GM12878 (cell line): Measurements from ENCODE around the gene PTPMT1. TPM values are rescaled to one million over a fixed set of nuclear protein-coding genes. Genes with fewer than 3 reads are reported as not detected.

ENCODE experiments used
- ATAC-seq: fragments of 200-7000 bp; cut with Tn5 transposase; 3 replicates; pipeline ENCODE4 v1.9.1; 2020; ENCODE audit warnings: mild to moderate bottlenecking, moderate library complexity
- BruUV-seq: library from RNA; stranded (reverse); fragments of 400-500 nt; replicated peaks from 2 replicates; lab custom pipeline; 2021; lab: Mats Ljungman, UMichigan
- CTCF ChIA-PET: fragments of 300-600 bp; sonication (Branson Sonifier 250); formaldehyde crosslinking; extraction: SDS; loops from one replicate; lab custom pipeline; 2021; ENCODE audit warnings: inconsistent platforms; lab: Yijun Ruan, JAX
- POLR2A ChIA-PET: fragments of 350-600 bp; formaldehyde crosslinking; extraction: SDS; loops from one replicate; lab custom pipeline; 2021; ENCODE audit warnings: inconsistent platforms; lab: Charles Lee
- RAD21 ChIA-PET: fragments of 300-600 bp; sonication (Branson Sonifier 250); formaldehyde crosslinking; loops from one replicate; lab custom pipeline; 2023; ENCODE audit warnings: antibody characterized with exemption; ENCODE audit not compliant: unreplicated experiment; lab: Charles Lee
- SMC1A ChIA-PET: fragments of 300-600 bp; sonication (Branson Sonifier 250); formaldehyde crosslinking; loops from one replicate; lab custom pipeline; 2023; ENCODE audit not compliant: unreplicated experiment, uncharacterized antibody; lab: Charles Lee
- DNase-seq: peaks from one replicate; pipeline ENCODE4 v3.0.0-alpha.2; 2011; ENCODE audit warnings: low read depth, low spot score
- FAIRE-seq: peaks from 3 replicates; lab custom pipeline; 2011; peaks lifted over from hg19 to GRCh38; lab: Jason Lieb, UNC
- H2AFZ ChIP-seq: 2 replicates; pipeline ENCODE4 v1.6.0; 2011; ENCODE audit warnings: low read depth, low read length, control low read depth; ENCODE audit not compliant: control insufficient read depth
- H3K27ac ChIP-seq: 2 replicates; pipeline ENCODE4 v1.5.1; 2011; ENCODE audit warnings: control low read depth; ENCODE audit not compliant: control insufficient read depth, insufficient read depth
- H3K27me3 ChIP-seq, 2 experiments: replicated peaks in 1 of 2; 2 replicates each; pipeline versions ENCODE4 v1.6.0 to v1.6.1; 2011; ENCODE audit warnings: low read length in 1 of 2; ENCODE audit not compliant: control insufficient read depth in 2 of 2, insufficient read depth in 2 of 2
- H3K36me3 ChIP-seq, 2 experiments: 2 replicates each; pipeline ENCODE4 v1.5.1; 2011; ENCODE audit warnings: low read length in 1 of 2; ENCODE audit not compliant: control insufficient read depth in 2 of 2, insufficient read depth in 2 of 2
- H3K4me1 ChIP-seq: 2 replicates; pipeline ENCODE4 v1.6.1; 2011; ENCODE audit warnings: mild to moderate bottlenecking, low read length, moderate library complexity, mixed read lengths; ENCODE audit not compliant: control insufficient read depth, insufficient read depth
- H3K4me2 ChIP-seq: 2 replicates; pipeline ENCODE4 v1.6.0; 2011; ENCODE audit warnings: control low read depth; ENCODE audit not compliant: control insufficient read depth, insufficient read depth
- H3K4me3 ChIP-seq: fragments of 200-600 bp; sonication (generic); 2 replicates; pipeline ENCODE4 v1.5.1; 2016
- H3K79me2 ChIP-seq: 2 replicates; pipeline ENCODE4 v1.6.0; 2011; ENCODE audit warnings: low read length; ENCODE audit not compliant: control insufficient read depth, insufficient read depth
- H3K9ac ChIP-seq: 2 replicates; pipeline ENCODE4 v1.8.0; 2011; ENCODE audit warnings: low read length, control low read depth, mixed read lengths; ENCODE audit not compliant: control insufficient read depth, insufficient read depth
- H3K9me3 ChIP-seq: replicated peaks from 3 replicates; pipeline ENCODE4 v1.5.1; 2011; ENCODE audit warnings: mild to moderate bottlenecking, low read length; ENCODE audit not compliant: control insufficient read depth, insufficient read depth
- H4K20me1 ChIP-seq: 2 replicates; pipeline ENCODE4 v1.6.0; 2011; ENCODE audit not compliant: control insufficient read depth, insufficient read depth
- BHLHE40 ChIP-seq, 2 experiments: fragments of 450-650 bp in 1 of 2; IDR thresholded peaks; 2 replicates each; pipeline ENCODE4 v1.6.1; 2011 to 2017; ENCODE audit warnings: low read depth in 2 of 2, borderline replicate concordance in 1 of 2, improper control_type of control experiment in 1 of 2, low read length in 1 of 2, mild to moderate bottlenecking in 1 of 2
- CHD2 ChIP-seq: IDR thresholded peaks from 2 replicates; pipeline ENCODE4 v1.6.1; 2011; ENCODE audit warnings: low read depth, low read length, improper control_type of control experiment, borderline replicate concordance
- CREB1 ChIP-seq: IDR thresholded peaks from 2 replicates; pipeline ENCODE4 v1.6.1; 2012; ENCODE audit warnings: low read depth, mild to moderate bottlenecking, inconsistent platforms
- EED ChIP-seq: sonication (generic); IDR thresholded peaks from 2 replicates; pipeline ENCODE4 v1.6.1; 2016; ENCODE audit warnings: antibody characterized with exemption, low read depth
- FOXM1 ChIP-seq: IDR thresholded peaks from 2 replicates; pipeline ENCODE4 v1.6.1; 2012; ENCODE audit warnings: low read depth, mild to moderate bottlenecking, inconsistent platforms, low read length, moderate library complexity
- IKZF2 ChIP-seq, 2 experiments: fragments of 450-650 bp; IDR thresholded peaks; 2 replicates each; pipeline ENCODE4 v1.6.1; 2017; ENCODE audit warnings: mild to moderate bottlenecking in 2 of 2, moderate library complexity in 2 of 2
- JUNB ChIP-seq: IDR thresholded peaks from 2 replicates; pipeline ENCODE4 v1.6.1; 2016; ENCODE audit warnings: antibody characterized with exemption, mild to moderate bottlenecking
- NFIC ChIP-seq: IDR thresholded peaks from 2 replicates; pipeline ENCODE4 v1.6.1; 2012; ENCODE audit warnings: low read depth, mild to moderate bottlenecking, inconsistent platforms, low read length, moderate library complexity
- NFYA ChIP-seq: IDR thresholded peaks from 2 replicates; pipeline ENCODE4 v1.6.1; 2011; ENCODE audit warnings: low read depth, mild to moderate bottlenecking, low read length, improper control_type of control experiment, borderline replicate concordance
- PAX5 ChIP-seq: IDR thresholded peaks from 2 replicates; pipeline ENCODE4 v1.6.1; 2011; ENCODE audit warnings: low read depth, low read length, borderline replicate concordance
- POU2F2 ChIP-seq: IDR thresholded peaks from 3 replicates; pipeline ENCODE4 v1.6.1; 2011; ENCODE audit warnings: low read depth, mild to moderate bottlenecking, low read length, borderline replicate concordance
- RB1 ChIP-seq: fragments of 450-650 bp; formaldehyde crosslinking; IDR thresholded peaks from 2 replicates; pipeline ENCODE4 v1.6.1; 2017; ENCODE audit warnings: mild to moderate bottlenecking, borderline replicate concordance
- RUNX3 ChIP-seq: IDR thresholded peaks from 2 replicates; pipeline ENCODE4 v1.6.1; 2012; ENCODE audit warnings: low read length, inconsistent platforms
- STAT3 ChIP-seq: IDR thresholded peaks from 2 replicates; pipeline ENCODE4 v1.6.1; 2011; ENCODE audit warnings: low read depth, low read length, improper control_type of control experiment
- TCF7 ChIP-seq: IDR thresholded peaks from 2 replicates; pipeline ENCODE4 v1.6.1; 2014; ENCODE audit warnings: antibody characterized with exemption, borderline replicate concordance
- ZNF384 ChIP-seq: IDR thresholded peaks from 2 replicates; pipeline ENCODE4 v1.6.1; 2012; ENCODE audit warnings: low read depth, mild to moderate bottlenecking, low read length, improper control_type of control experiment, borderline replicate concordance
- WGBS: methylation state at CpG from one replicate; pipeline ENCODE4 v1.1.6; 2016; ENCODE audit warnings: low lambda C conversion rate; ENCODE audit not compliant: insufficient replicate concordance, insufficient coverage; ENCODE audit errors: missing lambda C conversion rate; 5-methylcytosine and 5-hydroxymethylcytosine counted together
- in situ Hi-C: fragments of 300-500 bp; cut with MboI; formaldehyde crosslinking; loops from 9 replicates; pipeline ENCODE4 v1.14.3; 2018; ENCODE audit warnings: mixed read lengths
- intact Hi-C: fragments of 100-400 bp; cut with micrococcal nuclease; formaldehyde crosslinking; loops from one replicate; pipeline ENCODE4 v1.14.2; 2022; ENCODE audit not compliant: unreplicated experiment
- polyA plus RNA-seq, 11 experiments: library from polyadenylated mRNA; depleted of rRNA in 4 of 11; unstranded in 6 of 11; stranded (reverse) in 5 of 11; fragments of >200 nt; fragmentation: Nextera tagmentation in 4 of 11; fragmentation: Illumina TruSeq in 1 of 11; extraction: Ambion mirVana in 4 of 11; extraction: Trizol in 1 of 11; gene quantifications; 1 replicate in 1 of 11; 2 replicates in 10 of 11; pipeline versions ENCODE4 v1.2.1 to v1.2.3, GENCODE V29; 2011 to 2016; ENCODE audit warnings: inconsistent platforms in 2 of 11, missing spikeins in 2 of 11, low read depth in 1 of 11
- total RNA-seq, 4 experiments: library from RNA; depleted of rRNA in 3 of 4; stranded (reverse); fragments of >200 nt in 3 of 4; fragmentation: Illumina TruSeq in 1 of 4; extraction: Trizol in 1 of 4; gene quantifications; 2 replicates each; pipeline versions ENCODE4 v1.2.1 to v1.2.3, GENCODE V29; 2013 to 2021
- TF ChIP-seq, protein P1 (sequence below): IDR thresholded peaks from 2 replicates; pipeline ENCODE4 v1.6.1; 2011; ENCODE audit warnings: low read depth, low read length, improper control_type of control experiment, borderline replicate concordance
- TF ChIP-seq, protein P2 (sequence below): IDR thresholded peaks from 2 replicates; pipeline ENCODE4 v1.6.1; 2012; ENCODE audit warnings: low read length, inconsistent platforms
- TF ChIP-seq, protein P3 (sequence below): IDR thresholded peaks from 2 replicates; pipeline ENCODE4 v1.6.1; 2011; ENCODE audit warnings: borderline replicate concordance, low read depth, mild to moderate bottlenecking, moderate library complexity, low read length; ENCODE audit not compliant: insufficient read depth, poor library complexity, severe bottlenecking

Gene PTPMT1
- total and polyA plus RNA-seq, 10 of the 15 experiments (the other 5 are each of a cell fraction or from before 2014, with no cell fraction given), result 12.0 to 116 (median 58.2) TPM

DNA sequence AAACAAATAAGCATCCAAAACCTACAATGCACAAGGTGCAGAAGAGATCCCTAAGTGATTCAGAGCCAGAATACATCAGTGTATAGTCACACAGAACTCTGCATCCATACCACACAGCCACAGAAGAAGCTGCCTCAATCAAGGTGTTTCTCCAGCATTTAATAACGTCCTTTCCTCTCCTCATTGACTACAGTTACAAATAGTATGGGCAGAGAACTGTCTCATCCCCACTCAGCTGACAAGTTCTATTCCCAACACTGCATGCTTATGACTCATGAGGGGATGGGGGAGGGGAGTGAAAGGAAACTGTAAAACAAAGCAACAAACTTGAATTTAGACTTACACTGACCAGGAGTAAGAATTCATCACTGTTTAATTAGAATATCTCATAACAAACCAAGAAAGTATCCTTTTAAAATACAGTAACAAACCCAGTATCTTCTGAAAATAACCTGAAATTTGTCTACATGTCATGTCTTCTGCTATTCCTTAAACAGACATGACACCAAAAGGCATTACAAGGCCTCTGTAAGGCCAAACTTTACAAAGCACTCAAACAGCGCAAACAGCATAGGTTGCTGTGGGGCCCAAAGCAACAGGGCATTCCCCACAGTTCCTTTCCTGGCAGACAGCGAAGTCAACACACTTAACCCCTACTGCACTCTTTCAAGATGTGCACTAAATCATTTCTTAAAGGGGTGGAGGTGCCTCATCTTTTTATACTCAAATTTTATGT is 41.7 kb upstream of the PTPMT1 start:
- intact Hi-C loops, result no loop called here
- peak overlapping the region; percentile 7; the same call in 1 of the 2 replicates for H3K9ac ChIP-seq
- no peak overlapping the region for H2AFZ ChIP-seq
- H3K79me2 ChIP-seq, result peaks cover 94% of the 10 kb centered on the region
- RAD21 ChIA-PET, result interaction anchor here (0.6 to 2.4 kb wide), 7 partner anchors 8 to 37 kb away, joined by 3 to 13 read pairs (median 4); no protein-coding TSS in a partner anchor
- peak overlapping the region; percentile 37 for H3K27ac ChIP-seq
- H3K27me3 ChIP-seq, result no peaks in the 10 kb centered on the region
- in situ Hi-C loops, result no loop called here
- CTCF ChIA-PET, result interaction anchor here (0.6 to 2.6 kb wide), 4 partner anchors 10 to 26 kb away, joined by 3 to 6 read pairs (median 4); no protein-coding TSS in a partner anchor
- DNase-seq, result no peak
- H3K4me3 ChIP-seq, result peak overlapping the region; percentile 29; the same call in 1 of the 2 replicates
- WGBS, result 6% methylated on average over 3 of the region's 3 CpGs
- peak; percentile 79 for FAIRE-seq
- H3K4me2 ChIP-seq, result peak overlapping the region; percentile 60
- BruUV-seq, result no TSS peak
- SMC1A ChIA-PET, result interaction anchor here (0.7 to 5.9 kb wide), 10 partner anchors 8 to 50 kb away, joined by 3 to 66 read pairs (median 4); no protein-coding TSS in a partner anchor
- H4K20me1 ChIP-seq, result no peaks in the 10 kb centered on the region; the same call in 1 of the 2 replicates
- peak; percentile 85 for ATAC-seq
- peaks cover 47% of the 10 kb centered on the region for H3K4me1 ChIP-seq
- no peaks in the 10 kb centered on the region for H3K9me3 ChIP-seq
- peaks cover 2 to 4% of the 10 kb centered on the region in 2 experiments; a peak in 3 of 4 replicates for H3K36me3 ChIP-seq
- POLR2A ChIA-PET, result interaction anchor here (0.7 to 4.7 kb wide), 5 partner anchors 12 to 43 kb away, joined by 3 to 46 read pairs (median 9); partner anchors contain the start of gene CELF1
- TF ChIP-seq STAT3 (no peak), EED (0 out of 2 replicates have a peak, but pooled peaks have one; percentile 29), ZNF384 (no peak), RB1 (no peak), BHLHE40 (IDR thresholded peaks at IDR 0.05; ENCODE audit: borderline replicate concordance in 1 of 2, low read depth in 2 of 2, low read length in 1 of 2) (peak in 1 of 2 experiments; percentile 10; a peak in 1 of 4 replicates), NFYA (no peak), JUNB (peak; percentile 49; the same call in 1 of the 2 replicates), CHD2 (no peak), CREB1 (0 out of 2 replicates have a peak, but pooled peaks have one; percentile 27), PAX5 (no peak), RUNX3 (0 out of 2 replicates have a peak, but pooled peaks have one; percentile 0), POU2F2 (0 out of 3 replicates have a peak, but pooled peaks have one; percentile 5), TCF7 (no peak), FOXM1 (0 out of 2 replicates have a peak, but pooled peaks have one; percentile 40), NFIC (peak; percentile 34; the same call in 1 of the 2 replicates), IKZF2 (IDR thresholded peaks at IDR 0.05) (0 out of 4 replicates have a peak, but pooled peaks of 1 of the 2 experiments have one; percentile 12)
- TF ChIP-seq, protein P1, sequence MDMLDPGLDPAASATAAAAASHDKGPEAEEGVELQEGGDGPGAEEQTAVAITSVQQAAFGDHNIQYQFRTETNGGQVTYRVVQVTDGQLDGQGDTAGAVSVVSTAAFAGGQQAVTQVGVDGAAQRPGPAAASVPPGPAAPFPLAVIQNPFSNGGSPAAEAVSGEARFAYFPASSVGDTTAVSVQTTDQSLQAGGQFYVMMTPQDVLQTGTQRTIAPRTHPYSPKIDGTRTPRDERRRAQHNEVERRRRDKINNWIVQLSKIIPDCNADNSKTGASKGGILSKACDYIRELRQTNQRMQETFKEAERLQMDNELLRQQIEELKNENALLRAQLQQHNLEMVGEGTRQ, result no peak
- TF ChIP-seq, protein P2, sequence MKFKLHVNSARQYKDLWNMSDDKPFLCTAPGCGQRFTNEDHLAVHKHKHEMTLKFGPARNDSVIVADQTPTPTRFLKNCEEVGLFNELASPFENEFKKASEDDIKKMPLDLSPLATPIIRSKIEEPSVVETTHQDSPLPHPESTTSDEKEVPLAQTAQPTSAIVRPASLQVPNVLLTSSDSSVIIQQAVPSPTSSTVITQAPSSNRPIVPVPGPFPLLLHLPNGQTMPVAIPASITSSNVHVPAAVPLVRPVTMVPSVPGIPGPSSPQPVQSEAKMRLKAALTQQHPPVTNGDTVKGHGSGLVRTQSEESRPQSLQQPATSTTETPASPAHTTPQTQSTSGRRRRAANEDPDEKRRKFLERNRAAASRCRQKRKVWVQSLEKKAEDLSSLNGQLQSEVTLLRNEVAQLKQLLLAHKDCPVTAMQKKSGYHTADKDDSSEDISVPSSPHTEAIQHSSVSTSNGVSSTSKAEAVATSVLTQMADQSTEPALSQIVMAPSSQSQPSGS, result 0 out of 2 replicates have a peak, but pooled peaks have one; percentile 33
- TF ChIP-seq, protein P3, sequence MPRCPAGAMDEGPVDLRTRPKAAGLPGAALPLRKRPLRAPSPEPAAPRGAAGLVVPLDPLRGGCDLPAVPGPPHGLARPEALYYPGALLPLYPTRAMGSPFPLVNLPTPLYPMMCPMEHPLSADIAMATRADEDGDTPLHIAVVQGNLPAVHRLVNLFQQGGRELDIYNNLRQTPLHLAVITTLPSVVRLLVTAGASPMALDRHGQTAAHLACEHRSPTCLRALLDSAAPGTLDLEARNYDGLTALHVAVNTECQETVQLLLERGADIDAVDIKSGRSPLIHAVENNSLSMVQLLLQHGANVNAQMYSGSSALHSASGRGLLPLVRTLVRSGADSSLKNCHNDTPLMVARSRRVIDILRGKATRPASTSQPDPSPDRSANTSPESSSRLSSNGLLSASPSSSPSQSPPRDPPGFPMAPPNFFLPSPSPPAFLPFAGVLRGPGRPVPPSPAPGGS, result no peak
